Measurements from ENCODE around the gene ADGRE1.

Gene ADGRE1

DNA sequence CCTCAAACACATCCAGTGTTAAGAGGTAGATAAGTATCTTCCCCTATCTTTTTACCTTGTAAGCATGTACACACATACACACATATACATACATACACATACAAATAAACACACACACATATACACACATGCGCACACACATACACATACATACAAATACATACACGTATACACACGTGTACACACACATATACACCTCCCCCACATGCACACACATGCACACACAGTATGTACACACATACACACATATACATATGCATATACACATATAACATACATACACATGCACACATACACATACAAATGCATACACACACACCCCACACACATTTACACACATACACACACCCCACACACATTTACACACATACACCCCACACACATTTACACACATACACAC, 24.1 kb downstream of the ADGRE1 start:
- H3K4me1 Mint-ChIP-seq: no peaks in the 10 kb centered on the region
- no peak overlapping the region for H3K27ac Mint-ChIP-seq
- no peaks in the 10 kb centered on the region for H3K27me3 Mint-ChIP-seq (ENCODE audit: low read depth, poor library complexity)
- no peaks in the 10 kb centered on the region for H3K36me3 Mint-ChIP-seq (ENCODE audit: low read depth)
- no peak for DNase-seq
- peaks cover 84% of the 10 kb centered on the region for H3K9me3 Mint-ChIP-seq
- TF ChIP-seq, protein P1, sequence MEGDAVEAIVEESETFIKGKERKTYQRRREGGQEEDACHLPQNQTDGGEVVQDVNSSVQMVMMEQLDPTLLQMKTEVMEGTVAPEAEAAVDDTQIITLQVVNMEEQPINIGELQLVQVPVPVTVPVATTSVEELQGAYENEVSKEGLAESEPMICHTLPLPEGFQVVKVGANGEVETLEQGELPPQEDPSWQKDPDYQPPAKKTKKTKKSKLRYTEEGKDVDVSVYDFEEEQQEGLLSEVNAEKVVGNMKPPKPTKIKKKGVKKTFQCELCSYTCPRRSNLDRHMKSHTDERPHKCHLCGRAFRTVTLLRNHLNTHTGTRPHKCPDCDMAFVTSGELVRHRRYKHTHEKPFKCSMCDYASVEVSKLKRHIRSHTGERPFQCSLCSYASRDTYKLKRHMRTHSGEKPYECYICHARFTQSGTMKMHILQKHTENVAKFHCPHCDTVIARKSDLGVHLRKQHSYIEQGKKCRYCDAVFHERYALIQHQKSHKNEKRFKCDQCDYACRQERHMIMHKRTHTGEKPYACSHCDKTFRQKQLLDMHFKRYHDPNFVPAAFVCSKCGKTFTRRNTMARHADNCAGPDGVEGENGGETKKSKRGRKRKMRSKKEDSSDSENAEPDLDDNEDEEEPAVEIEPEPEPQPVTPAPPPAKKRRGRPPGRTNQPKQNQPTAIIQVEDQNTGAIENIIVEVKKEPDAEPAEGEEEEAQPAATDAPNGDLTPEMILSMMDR (IDR thresholded peaks at IDR 0.05): no peak
- no peak overlapping the region for H3K4me3 Mint-ChIP-seq

DNA sequence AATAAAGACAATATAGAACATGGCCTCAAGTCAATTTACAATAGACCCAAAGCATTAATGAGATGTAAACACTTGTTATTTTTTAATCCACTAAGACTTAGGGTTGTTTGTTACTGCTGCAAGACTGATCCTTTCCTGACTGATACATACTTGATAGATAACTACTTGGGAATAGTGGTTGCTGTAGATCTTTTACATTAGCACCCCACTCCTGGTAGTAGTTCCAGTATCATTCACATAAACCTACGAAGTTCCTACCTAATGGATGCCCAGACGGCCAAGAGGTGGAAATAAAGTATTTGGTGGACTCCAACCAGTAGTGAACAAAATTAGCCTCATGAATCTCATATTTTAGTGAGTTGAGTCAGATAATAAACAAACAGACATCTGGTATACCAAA, 26.9 kb downstream of the ADGRE1 start:
- peaks cover 6% of the 10 kb centered on the region for H3K27me3 Mint-ChIP-seq (ENCODE audit: low read depth, poor library complexity)
- H3K9me3 Mint-ChIP-seq: peaks cover 83% of the 10 kb centered on the region
- TF ChIP-seq, protein P1 (IDR thresholded peaks at IDR 0.05): no peak
- no peaks in the 10 kb centered on the region for H3K36me3 Mint-ChIP-seq (ENCODE audit: low read depth)
- no peaks in the 10 kb centered on the region for H3K4me1 Mint-ChIP-seq
- DNase-seq: no peak
- no peak overlapping the region for H3K4me3 Mint-ChIP-seq
- no peak overlapping the region for H3K27ac Mint-ChIP-seq

DNA sequence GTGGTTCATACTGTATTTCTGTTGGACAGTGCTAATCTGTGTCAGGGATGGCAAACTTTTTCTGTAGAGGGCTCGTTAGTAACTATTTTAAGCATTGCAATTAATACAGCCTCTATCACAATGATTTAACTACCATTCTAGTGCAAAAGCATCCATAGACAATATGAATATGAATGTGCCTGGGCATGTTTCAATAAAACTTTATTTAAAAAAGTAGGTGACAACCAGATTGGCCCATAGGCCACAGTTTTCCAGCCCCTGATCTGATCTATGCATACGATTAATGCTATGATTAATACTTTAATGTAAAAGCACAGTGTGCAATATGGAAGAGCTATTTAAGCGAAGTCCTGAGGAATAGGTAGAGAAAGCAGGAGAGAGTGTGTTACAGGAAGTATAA, 29.6 kb downstream of the ADGRE1 start:
- Mint-ChIP-seq H3K4me1 (no peaks in the 10 kb centered on the region), H3K36me3 (ENCODE audit: low read depth) (no peaks in the 10 kb centered on the region), H3K4me3 (no peak overlapping the region), H3K27ac (no peak overlapping the region), H3K27me3 (ENCODE audit: low read depth, poor library complexity) (peaks cover 6% of the 10 kb centered on the region), H3K9me3 (peaks cover 88% of the 10 kb centered on the region)
- TF ChIP-seq, protein P1 (IDR thresholded peaks at IDR 0.05): no peak
- DNase-seq: no peak

DNA sequence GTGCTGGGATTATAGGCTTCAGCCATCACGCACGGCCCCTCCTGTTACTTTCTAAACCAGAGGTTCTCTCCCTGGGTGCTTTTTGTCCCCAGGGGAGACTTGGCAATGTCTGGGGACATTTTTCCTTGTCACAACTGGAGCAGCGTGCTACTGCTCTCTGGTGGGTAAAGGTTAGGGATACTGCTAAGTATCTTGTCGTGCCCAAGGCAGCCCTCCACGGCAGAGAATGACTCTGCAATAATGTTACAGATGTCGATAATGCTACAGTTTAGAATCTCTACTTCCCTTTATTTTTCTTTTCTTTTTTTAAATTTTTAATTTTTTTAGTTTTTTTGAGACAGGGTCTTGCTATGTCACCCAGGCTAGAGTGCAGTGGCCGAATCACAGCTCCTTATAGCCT, 38.0 kb downstream of the ADGRE1 start:
- no peak for DNase-seq
- H3K27ac Mint-ChIP-seq: no peak overlapping the region
- no peaks in the 10 kb centered on the region for H3K4me1 Mint-ChIP-seq
- TF ChIP-seq, protein P1 (IDR thresholded peaks at IDR 0.05): no peak
- no peak overlapping the region for H3K4me3 Mint-ChIP-seq
- peaks cover 90% of the 10 kb centered on the region for H3K9me3 Mint-ChIP-seq
- no peaks in the 10 kb centered on the region for H3K36me3 Mint-ChIP-seq (ENCODE audit: low read depth)
- H3K27me3 Mint-ChIP-seq (ENCODE audit: low read depth, poor library complexity): no peaks in the 10 kb centered on the region

DNA sequence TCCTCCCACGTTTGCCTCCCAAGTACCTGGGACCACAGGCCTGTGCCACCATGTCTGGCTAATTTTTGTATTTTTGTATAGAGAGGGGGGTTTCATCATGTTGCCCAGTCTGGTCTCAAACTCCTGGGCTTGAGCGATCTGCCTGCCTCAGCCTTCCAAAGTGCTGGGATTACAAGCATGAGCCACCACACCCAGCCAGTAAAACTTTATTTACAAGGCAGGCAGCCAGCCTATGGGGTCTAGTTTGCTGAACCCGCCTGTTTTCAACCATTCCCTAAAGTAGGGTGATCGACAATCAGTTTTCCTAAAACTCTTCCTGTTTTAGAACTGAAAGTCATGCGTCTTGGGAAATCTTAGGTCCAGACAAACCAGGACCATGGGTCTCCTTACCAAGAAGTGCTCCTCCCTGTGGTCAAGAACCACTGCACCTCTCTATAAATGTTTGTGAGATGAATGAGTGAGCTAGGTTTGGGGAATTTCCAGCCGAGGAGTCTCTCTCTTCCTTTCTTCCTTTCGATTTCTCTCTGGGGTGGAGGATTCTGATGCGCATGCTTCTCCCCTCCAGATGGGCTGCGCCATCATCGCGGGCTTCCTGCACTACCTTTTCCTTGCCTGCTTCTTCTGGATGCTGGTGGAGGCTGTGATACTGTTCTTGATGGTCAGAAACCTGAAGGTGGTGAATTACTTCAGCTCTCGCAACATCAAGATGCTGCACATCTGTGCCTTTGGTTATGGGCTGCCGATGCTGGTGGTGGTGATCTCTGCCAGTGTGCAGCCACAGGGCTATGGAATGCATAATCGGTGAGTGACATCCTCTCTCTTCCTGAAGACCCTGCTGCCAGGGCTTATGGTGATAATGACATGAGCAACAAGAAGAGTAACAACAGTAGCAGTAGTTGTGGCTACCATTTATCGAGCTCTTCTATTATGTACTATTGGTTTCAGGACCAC, 38.7 kb downstream of the ADGRE1 start:
- Mint-ChIP-seq H3K9me3 (peaks cover 89% of the 10 kb centered on the region), H3K27me3 (ENCODE audit: low read depth, poor library complexity) (no peaks in the 10 kb centered on the region)
- TF ChIP-seq, protein P1 (IDR thresholded peaks at IDR 0.05): no peak

DNA sequence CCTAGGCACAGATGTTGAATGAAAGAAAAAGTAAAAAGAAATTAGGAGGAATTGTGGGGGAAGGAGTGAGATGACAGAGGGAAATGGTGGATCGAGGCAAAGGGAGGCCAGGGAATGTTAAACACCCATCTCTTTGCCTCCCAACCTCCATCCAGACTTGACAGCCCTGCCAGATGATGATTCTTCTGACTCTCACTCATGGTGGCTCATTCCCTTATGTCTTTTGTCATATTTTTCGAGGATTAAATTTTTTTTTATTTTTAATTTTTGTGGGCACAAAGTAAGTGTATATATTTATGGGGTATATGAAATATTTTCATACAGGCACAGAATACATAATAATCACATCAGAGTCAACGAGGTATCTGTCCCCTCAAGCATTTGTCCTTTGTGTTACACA, 42.8 kb downstream of the ADGRE1 start:
- H3K36me3 Mint-ChIP-seq (ENCODE audit: low read depth): no peaks in the 10 kb centered on the region
- peaks cover 86% of the 10 kb centered on the region for H3K9me3 Mint-ChIP-seq
- H3K27ac Mint-ChIP-seq: no peak overlapping the region
- TF ChIP-seq, protein P1 (IDR thresholded peaks at IDR 0.05): no peak
- DNase-seq: no peak
- no peak overlapping the region for H3K4me3 Mint-ChIP-seq
- H3K27me3 Mint-ChIP-seq (ENCODE audit: low read depth, poor library complexity): no peaks in the 10 kb centered on the region
- H3K4me1 Mint-ChIP-seq: no peaks in the 10 kb centered on the region

More for the DNA sequence above, 38.7 kb downstream of the ADGRE1 start:
- H3K4me1 Mint-ChIP-seq: no peaks in the 10 kb centered on the region
- H3K36me3 Mint-ChIP-seq (ENCODE audit: low read depth): no peaks in the 10 kb centered on the region
- no peak for DNase-seq
- no peak overlapping the region for H3K4me3 Mint-ChIP-seq
- no peak overlapping the region for H3K27ac Mint-ChIP-seq

All from nephron progenitor cell (in vitro differentiated cells).